HCT116 (cell line): ENCODE measurements around the gene PRKACA. TPM values are rescaled to one million over a fixed set of nuclear protein-coding genes. Genes with fewer than 3 reads are reported as not detected.
A peak's percentile ranks its signal among the peaks of the same experiment; 100 is the strongest.

Source experiments
- ATAC-seq: fragments of 200-7000 bp; cut with Tn5 transposase; 2 replicates; pipeline ENCODE4 v1.9.1; 2020; ENCODE audit warnings: mild to moderate bottlenecking, moderate library complexity
- BruUV-seq: library from RNA; stranded (reverse); fragments of 400-500 nt; replicated peaks from 2 replicates; lab custom pipeline; 2021; lab: Mats Ljungman, UMichigan
- CTCF ChIA-PET: fragments of 300-600 bp; sonication (Branson Sonifier 250); formaldehyde crosslinking; loops from one replicate; lab custom pipeline; 2021; ENCODE audit warnings: antibody characterized with exemption; lab: Charles Lee
- POLR2A ChIA-PET: fragments of 300-600, 350-600 bp; sonication (Branson Sonifier 250); formaldehyde crosslinking; loops from one replicate; lab custom pipeline; 2021; ENCODE audit warnings: antibody characterized with exemption; lab: Charles Lee
- RAD21 ChIA-PET, 2 experiments: fragments of 300-600 bp; sonication (Branson Sonifier 250); formaldehyde crosslinking; loops; one replicate each; lab custom pipeline; 2023; ENCODE audit warnings: low total read pairs in 2 of 2; ENCODE audit not compliant: uncharacterized antibody in 2 of 2, unreplicated experiment in 2 of 2, low non-redundant PET in 1 of 2; lab: Charles Lee
- DNase-seq: peaks from one replicate; pipeline ENCODE4 v3.0.0-alpha.2; 2010; ENCODE audit warnings: low read depth, low spot score
- H2AFZ ChIP-seq: fragments of 200-600 bp; shearing (Covaris generic), sonication (generic); 2 replicates; pipeline ENCODE4 v1.6.1; 2017; ENCODE audit warnings: low read depth, mixed run types, mixed read lengths, antibody characterized with exemption, low read length; ENCODE audit not compliant: poor library complexity, severe bottlenecking
- H3K27ac ChIP-seq: 2 replicates; pipeline ENCODE4 v1.5.1; 2012; ENCODE audit warnings: low read depth, low read length
- H3K27me3 ChIP-seq: fragments of 200-600 bp; sonication (generic); 2 replicates; pipeline ENCODE4 v1.6.1; 2016; ENCODE audit warnings: mixed run types, low read length, mixed read lengths; ENCODE audit not compliant: insufficient read depth
- H3K36me3 ChIP-seq, 2 experiments: fragments of 200-500 bp in 1 of 2; fragments of 200-600 bp in 1 of 2; sonication (Bioruptor generic) in 1 of 2; sonication (generic) in 1 of 2; 2 replicates each; pipeline versions ENCODE4 v1.5.1 to v1.6.1; 2014 to 2016; ENCODE audit warnings: low read length in 2 of 2, inconsistent platforms in 1 of 2, mixed read lengths in 1 of 2, mixed run types in 1 of 2; ENCODE audit not compliant: insufficient read depth in 2 of 2, control insufficient read depth in 1 of 2
- H3K4me1 ChIP-seq, 2 experiments: fragments of 200-600 bp in 1 of 2; sonication (generic) in 1 of 2; 2 replicates each; pipeline versions ENCODE4 v1.5.1 to v1.6.1; 2012 to 2017; ENCODE audit warnings: low read length in 2 of 2, inconsistent platforms in 1 of 2, mild to moderate bottlenecking in 1 of 2, mixed read lengths in 1 of 2, mixed run types in 1 of 2, moderate library complexity in 1 of 2; ENCODE audit not compliant: insufficient read depth in 2 of 2, control insufficient read depth in 1 of 2
- H3K4me2 ChIP-seq: fragments of 200-600 bp; sonication (generic); 2 replicates; pipeline ENCODE4 v1.6.1; 2017; ENCODE audit warnings: mixed run types, low read length, mixed read lengths
- H3K4me3 ChIP-seq, 2 experiments: fragments of 200-600 bp in 1 of 2; sonication (generic) in 1 of 2; replicated peaks in 1 of 2; 2 replicates each; pipeline ENCODE4 v1.5.1; 2011 to 2016; ENCODE audit warnings: low read length in 2 of 2, control low read depth in 1 of 2, low read depth in 1 of 2, mild to moderate bottlenecking in 1 of 2, mixed read lengths in 1 of 2, mixed run types in 1 of 2
- H3K79me2 ChIP-seq: fragments of 200-600 bp; sonication (generic); 2 replicates; pipeline ENCODE4 v1.6.1; 2017; ENCODE audit warnings: mild to moderate bottlenecking, mixed run types, low read length, moderate library complexity, mixed read lengths; ENCODE audit not compliant: insufficient read depth
- H3K9ac ChIP-seq: fragments of 200-600 bp; sonication (generic); 2 replicates; pipeline ENCODE4 v1.6.1; 2016; ENCODE audit warnings: low read length, mixed read lengths
- H3K9me2 ChIP-seq: fragments of 200-600 bp; sonication (generic), shearing (Covaris generic); 2 replicates; pipeline ENCODE4 v1.6.1; 2017; ENCODE audit warnings: mixed run types, mild to moderate bottlenecking, moderate library complexity; ENCODE audit not compliant: insufficient read depth
- H3K9me3 ChIP-seq, 2 experiments: fragments of 200-500 bp in 1 of 2; fragments of 200-600 bp in 1 of 2; sonication (Bioruptor generic) in 1 of 2; sonication (generic) in 1 of 2; 2 replicates each; pipeline ENCODE4 v1.6.1; 2014 to 2017; ENCODE audit warnings: low read length in 2 of 2, mixed read lengths in 2 of 2, inconsistent platforms in 1 of 2, low read depth in 1 of 2, mild to moderate bottlenecking in 1 of 2, mixed run types in 1 of 2, moderate library complexity in 1 of 2; ENCODE audit not compliant: control insufficient read depth in 1 of 2, insufficient read depth in 1 of 2
- H4K20me1 ChIP-seq: fragments of 200-600 bp; sonication (generic), shearing (Covaris generic); 2 replicates; pipeline ENCODE4 v1.6.1; 2017; ENCODE audit warnings: mixed run types, mild to moderate bottlenecking, moderate library complexity; ENCODE audit not compliant: insufficient read depth
- CEBPB ChIP-seq: IDR thresholded peaks from 2 replicates; pipeline ENCODE4 v1.6.1; 2012; ENCODE audit warnings: low read depth
- CTCF ChIP-seq, 3 experiments: fragments of 200-600 bp in 1 of 3; sonication (generic) in 1 of 3; IDR thresholded peaks in 2 of 3; conservative IDR thresholded peaks in 1 of 3; 2 replicates each; pipeline ENCODE4 v1.5.1; 2012 to 2017; ENCODE audit warnings: low read depth in 2 of 3, low read length in 2 of 3, antibody characterized with exemption in 1 of 3, borderline replicate concordance in 1 of 3, control low read depth in 1 of 3, mild to moderate bottlenecking in 1 of 3, mixed read lengths in 1 of 3, mixed run types in 1 of 3, moderate library complexity in 1 of 3; ENCODE audit not compliant: insufficient read depth in 1 of 3
- EGR1 ChIP-seq: IDR thresholded peaks from 2 replicates; pipeline ENCODE4 v1.6.1; 2012; ENCODE audit warnings: low read depth
- EZH2 ChIP-seq: fragments of 200-600 bp; sonication (generic); IDR thresholded peaks from 2 replicates; pipeline ENCODE4 v1.6.1; 2017; ENCODE audit warnings: antibody characterized with exemption, mixed run types
- EZH2phosphoT487 ChIP-seq: fragments of 200-600 bp; IDR thresholded peaks from 2 replicates; pipeline ENCODE4 v1.6.1; 2018; ENCODE audit warnings: antibody characterized with exemption, borderline replicate concordance
- MAX ChIP-seq: IDR thresholded peaks from 2 replicates; pipeline ENCODE4 v1.6.1; 2012
- POLR2A ChIP-seq: IDR thresholded peaks from 2 replicates; pipeline ENCODE4 v1.7.0; 2011; ENCODE audit warnings: borderline replicate concordance; ENCODE audit not compliant: insufficient read depth, insufficient read length; ENCODE audit errors: extremely low read depth
- POLR2AphosphoS5 ChIP-seq: IDR thresholded peaks from 2 replicates; pipeline ENCODE4 v1.6.1; 2011; ENCODE audit warnings: mild to moderate bottlenecking, low read depth, low read length, moderate library complexity
- RAD21 ChIP-seq: IDR thresholded peaks from 2 replicates; pipeline ENCODE4 v1.6.1; 2012; ENCODE audit warnings: low read depth, mild to moderate bottlenecking
- SIN3A ChIP-seq: IDR thresholded peaks from 2 replicates; pipeline ENCODE4 v1.6.1; 2012; ENCODE audit warnings: low read depth
- SP1 ChIP-seq: IDR thresholded peaks from 2 replicates; pipeline ENCODE4 v1.6.1; 2012; ENCODE audit warnings: low read depth
- SRF ChIP-seq: IDR thresholded peaks from 2 replicates; pipeline ENCODE4 v1.6.1; 2012; ENCODE audit warnings: low read depth
- TCF7L2 ChIP-seq: IDR thresholded peaks from 2 replicates; pipeline ENCODE4 v1.7.0; 2011; ENCODE audit warnings: borderline replicate concordance, inconsistent platforms; ENCODE audit not compliant: insufficient read depth, insufficient read length; ENCODE audit errors: extremely low read depth
- YY1 ChIP-seq: IDR thresholded peaks from 2 replicates; pipeline ENCODE4 v1.6.1; 2011; ENCODE audit warnings: low read length, low read depth, moderate library complexity, mild to moderate bottlenecking; ENCODE audit not compliant: insufficient replicate concordance; ENCODE audit errors: extremely low read depth
- ZFX ChIP-seq: fragments of 450-650 bp; IDR thresholded peaks from 2 replicates; pipeline ENCODE4 v1.6.1; 2017
- intact Hi-C: fragments of 100-400 bp; cut with micrococcal nuclease; formaldehyde crosslinking; loops from 2 replicates; pipeline ENCODE4 v1.10.0; 2022
- total RNA-seq: library from RNA; stranded (reverse); gene quantifications from one replicate; pipeline ENCODE4 v1.2.1, GENCODE V29; 2021; ENCODE audit not compliant: unreplicated experiment

Gene PRKACA
- total RNA-seq, 1 experiment from 2014 or later, result 95.7 TPM

GRCh38 chr19:14097532-14098151 lies 19.9 kb downstream of the PRKACA start:
- H3K4me1 ChIP-seq, result 0 out of 4 replicates have a peak, but pooled peaks cover 0 to 4% of the 10 kb centered on the region in 2 experiments
- peaks cover 3 to 7% of the 10 kb centered on the region in 2 experiments; a peak in 1 of 4 replicates for H3K9me3 ChIP-seq
- H2AFZ ChIP-seq, result no peak overlapping the region
- CTCF ChIA-PET, result no interaction called here
- no peaks in the 10 kb centered on the region for H3K27me3 ChIP-seq
- H3K36me3 ChIP-seq, result peaks cover 6 to 18% of the 10 kb centered on the region in 2 experiments
- no peak overlapping the region for H3K9ac ChIP-seq
- DNase-seq (no peak), ATAC-seq (peak; percentile 64)
- no peak overlapping the region for H3K4me2 ChIP-seq
- intact Hi-C loops, result no loop called here
- TF ChIP-seq POLR2A (no peak), TCF7L2 (no peak), EGR1 (no peak), POLR2AphosphoS5 (no peak), CTCF (IDR thresholded peaks at IDR 0.05 in 2 of 3, conservative IDR thresholded peaks at IDR 0.05 in 1 of 3; ENCODE audit: borderline replicate concordance in 1 of 3, insufficient read depth in 1 of 3, low read depth in 2 of 3, low read length in 2 of 3) (peak; percentile 10 to 32 (median 32); a peak in 3 of 6 replicates), YY1 (no peak), EZH2phosphoT487 (no peak), EZH2 (no peak), SIN3A (no peak), MAX (no peak), ZFX (no peak), CEBPB (no peak), SP1 (no peak), RAD21 (peak; percentile 30; the same call in 1 of the 2 replicates), SRF (no peak)
- POLR2A ChIA-PET, result no interaction called here
- H3K4me3 ChIP-seq, result no peak overlapping the region
- no peaks in the 10 kb centered on the region for H3K9me2 ChIP-seq
- H3K79me2 ChIP-seq, result no peaks in the 10 kb centered on the region
- no peaks in the 10 kb centered on the region for H4K20me1 ChIP-seq
- RAD21 ChIA-PET, result no interaction called here
- no TSS peak for BruUV-seq
- no peak overlapping the region for H3K27ac ChIP-seq
